Kasumi-1 (cell line): ENCODE data around the gene GNA14.
"Not testable (repeated sequence)": the region's sequence is repeated elsewhere in the genome, so short reads cannot be mapped to it uniquely, and the experiment has no call there.

Experiments
- DNase-seq, 2 experiments: peaks; one replicate each; lab custom pipeline; 2025; lab: John Stamatoyannopoulos, UW

GNA14 gene

DNA sequence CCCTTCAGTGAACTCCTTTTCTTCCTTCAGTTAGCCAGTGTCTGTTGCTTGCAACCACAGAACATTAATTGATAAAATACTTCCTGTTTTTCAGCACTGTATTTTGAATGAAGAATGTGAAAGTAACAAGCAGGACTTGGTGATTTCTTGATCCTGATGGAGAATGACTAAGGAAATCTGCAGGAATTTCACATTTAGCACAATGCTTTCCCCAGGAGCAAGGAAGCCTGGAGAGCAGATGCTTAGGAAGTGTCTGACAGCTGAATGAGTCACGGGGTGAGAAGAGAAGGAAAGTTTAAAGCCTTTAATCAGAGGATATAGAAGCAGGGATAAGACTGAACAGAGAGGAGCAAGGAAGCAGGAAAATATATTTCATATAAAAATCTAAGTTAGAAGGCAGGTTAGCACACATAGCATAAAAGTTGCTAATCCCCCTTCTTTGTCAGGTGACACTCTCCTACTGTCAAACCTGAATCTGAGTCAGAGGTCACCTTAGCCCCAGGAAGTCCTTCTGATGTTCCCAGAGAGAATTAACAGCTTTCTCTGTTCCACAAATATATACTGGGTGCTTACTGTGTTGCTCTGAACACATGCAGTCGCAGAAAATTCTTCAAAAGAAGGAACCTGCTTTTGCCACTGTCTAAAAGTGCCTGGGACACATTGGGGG, 59.7 kb downstream of the GNA14 start:
- DNase-seq, result peak; percentile 35 to 61

DNA sequence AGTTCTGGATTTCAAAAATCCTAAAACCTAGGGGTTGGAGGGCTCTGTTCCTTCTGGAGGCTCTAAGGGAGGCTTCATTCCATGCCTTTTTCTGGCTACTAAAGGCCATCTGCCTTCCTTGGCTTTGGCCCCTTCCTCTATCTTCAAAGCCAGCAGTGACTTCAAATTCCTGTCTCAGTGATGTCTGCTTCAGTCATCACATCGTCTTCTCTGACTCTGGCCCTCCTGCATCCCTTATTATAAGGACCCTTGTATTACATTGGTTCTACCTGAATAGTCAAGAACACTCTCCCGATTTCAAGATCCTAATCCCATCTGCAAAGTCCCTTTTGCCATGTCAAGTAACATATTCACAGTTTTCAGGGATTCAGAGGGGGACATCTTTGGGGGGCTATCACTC, 60.3 kb downstream of the GNA14 start:
- DNase-seq, result no peak

DNA sequence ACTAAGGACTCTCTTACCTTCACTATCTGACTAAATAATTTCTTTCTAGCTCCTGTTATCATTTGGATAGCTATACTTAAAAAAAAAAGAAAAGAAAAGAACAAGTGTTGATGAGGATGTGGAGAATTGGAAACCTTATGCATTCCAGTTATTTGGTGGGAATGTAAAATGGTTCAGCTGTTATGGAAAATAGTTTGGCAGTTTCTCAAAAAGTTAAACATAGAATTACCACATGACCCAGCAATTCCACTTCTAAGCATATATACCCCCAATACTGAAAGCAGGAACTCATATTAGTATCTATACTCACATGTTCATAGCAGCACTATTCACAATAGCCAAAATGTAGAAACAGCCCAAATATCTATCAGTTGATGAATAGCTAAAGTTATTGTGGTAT, 61.1 kb downstream of the GNA14 start:
- no peak for DNase-seq

DNA sequence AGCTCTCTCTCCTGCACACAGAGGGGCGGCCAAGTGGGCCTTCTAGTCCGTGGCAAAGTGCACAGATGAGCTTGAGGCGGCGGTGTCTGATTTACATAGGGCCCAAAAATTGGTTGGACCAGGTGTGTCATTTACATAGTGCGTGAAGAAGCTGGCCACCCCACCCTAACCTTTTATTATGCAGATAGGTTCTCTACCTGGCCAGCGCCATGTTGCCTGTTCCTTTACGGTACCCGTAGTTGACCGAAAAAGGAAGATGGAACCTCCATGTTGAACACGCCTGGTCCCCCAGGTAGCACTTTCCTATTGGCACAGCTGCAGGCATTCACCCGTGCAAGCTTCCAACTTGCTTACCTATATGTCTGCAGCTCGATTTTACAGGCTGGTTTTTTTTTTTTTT, 61.5 kb downstream of the GNA14 start:
- DNase-seq, result no peak

DNA sequence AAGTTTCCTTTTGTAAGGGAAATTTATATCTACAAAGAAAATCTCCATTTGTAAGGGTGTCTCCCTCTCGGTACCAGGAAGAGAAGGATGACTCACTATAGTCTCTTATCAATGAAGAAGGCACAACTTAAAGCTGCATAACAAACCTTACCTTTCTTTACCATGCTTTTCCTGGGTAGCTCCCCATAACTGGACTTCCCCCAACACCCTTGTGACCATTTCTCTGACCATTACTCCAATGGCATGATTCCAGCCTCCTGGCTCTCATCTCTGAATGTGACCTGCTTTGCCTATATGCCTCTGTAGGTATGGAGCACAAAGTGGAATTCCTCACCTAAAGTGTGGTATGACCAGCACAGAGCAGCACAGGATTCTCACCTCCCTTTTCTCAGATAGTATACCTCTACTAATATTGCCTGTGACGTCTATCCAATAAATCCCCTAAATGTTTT, 62.8 kb downstream of the GNA14 start:
- DNase-seq, result no peak

DNA sequence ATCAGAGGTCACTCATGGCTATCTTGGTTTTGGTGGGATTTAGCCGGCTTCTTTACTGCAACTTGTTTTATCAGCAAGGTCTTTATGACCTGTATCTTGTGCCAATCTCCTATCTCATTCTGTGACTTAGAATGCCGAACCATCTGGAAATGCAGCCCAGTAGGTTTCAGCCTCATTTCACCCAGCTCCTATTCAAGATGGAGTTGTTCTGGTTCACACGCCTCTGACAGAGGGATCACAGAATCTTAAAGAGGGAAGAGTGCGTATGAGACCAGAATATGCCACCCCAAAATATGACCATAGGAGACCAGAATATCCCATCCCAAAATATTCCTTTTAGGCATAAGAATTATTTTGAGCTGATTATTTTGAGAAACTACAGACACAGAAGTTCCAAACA, 63.2 kb downstream of the GNA14 start:
- DNase-seq, result not testable (repeated sequence)

DNA sequence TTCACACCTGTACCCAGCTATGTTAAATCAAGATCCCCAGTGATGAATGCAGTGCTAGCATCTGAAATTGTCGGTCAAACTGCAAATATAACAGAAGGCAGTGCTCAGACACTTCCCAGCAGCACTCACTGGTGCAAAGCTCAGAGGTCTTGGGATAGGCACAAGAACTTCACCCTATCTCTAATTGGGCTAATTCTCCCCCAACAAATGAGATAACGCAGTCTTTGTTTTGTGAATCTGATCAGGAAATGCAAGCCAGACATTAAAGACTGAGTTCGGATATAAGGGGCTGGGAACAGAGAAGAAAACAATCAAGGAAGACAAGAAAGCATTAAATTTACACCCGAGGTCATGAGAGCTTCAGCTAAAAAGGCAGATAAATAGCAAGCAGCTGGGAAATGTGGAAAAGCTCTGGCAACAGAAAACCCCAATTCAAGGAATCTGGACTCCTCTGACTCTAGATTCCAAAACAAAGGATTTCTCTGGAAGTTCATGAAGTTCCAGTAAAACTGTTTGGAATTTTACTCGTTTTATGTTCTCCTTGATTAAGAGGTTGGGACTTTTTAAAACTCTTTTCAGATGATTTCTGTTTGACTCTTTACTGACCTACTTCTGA, 65.1 kb downstream of the GNA14 start:
- no peak for DNase-seq

DNA sequence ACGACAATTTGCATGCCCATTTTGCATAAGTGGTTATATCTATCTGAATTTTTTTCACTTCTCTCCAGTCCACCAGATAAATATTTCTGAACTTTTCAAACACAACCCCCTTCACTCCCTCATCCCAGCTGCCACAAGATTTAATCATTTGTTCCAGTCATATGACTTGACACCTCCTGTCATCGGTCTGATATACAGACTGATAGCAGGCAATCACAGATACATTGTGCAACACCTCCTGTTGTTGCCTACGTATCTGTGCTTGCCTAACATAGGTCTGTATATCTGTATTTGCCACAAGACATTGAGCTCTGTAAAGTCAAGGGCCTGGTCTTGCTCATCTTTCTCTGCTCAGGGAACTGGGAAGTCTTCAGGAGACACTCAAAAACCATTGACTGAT, 65.6 kb downstream of the GNA14 start:
- no peak for DNase-seq

DNA sequence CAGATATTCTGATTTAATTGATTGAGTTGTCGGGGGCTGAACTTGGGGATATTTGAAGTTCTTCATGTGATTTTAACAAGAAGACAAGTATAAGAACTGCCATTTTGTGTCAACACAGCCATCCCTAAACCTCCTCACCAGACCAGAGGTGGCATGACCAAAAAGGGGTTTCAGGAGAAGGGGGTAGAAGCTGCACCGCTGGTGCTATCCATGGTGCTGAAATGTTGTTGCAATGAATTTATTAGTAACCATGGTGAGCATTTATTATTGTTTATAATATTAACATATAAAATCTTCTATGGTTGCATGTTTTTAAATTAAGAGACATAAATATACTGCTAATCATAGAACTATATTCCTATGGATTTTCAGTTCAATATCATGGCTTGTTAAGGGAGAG, 72.3 kb downstream of the GNA14 start:
- peak in 1 of 2 experiments; percentile 47 for DNase-seq

DNA sequence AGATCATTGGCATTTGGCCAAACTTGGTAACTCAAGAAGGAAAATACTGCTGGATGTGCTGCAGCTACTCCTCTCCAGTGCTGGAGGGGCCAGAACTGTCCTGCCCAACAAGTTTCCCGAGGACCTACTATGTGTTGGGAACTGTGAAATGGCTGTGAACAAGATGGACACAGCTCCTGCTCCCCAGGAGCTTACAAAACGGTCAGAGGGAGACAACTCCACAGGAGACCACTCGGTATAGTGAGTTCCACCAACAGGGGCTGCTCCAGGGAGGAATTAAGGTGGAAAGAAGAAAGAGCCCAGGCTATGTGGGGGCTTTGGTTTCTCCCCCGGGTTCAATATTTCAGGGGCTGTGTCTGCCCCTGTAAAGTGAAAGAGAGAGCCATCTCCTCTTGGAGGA, 78.8 kb downstream of the GNA14 start:
- DNase-seq, result no peak

DNA sequence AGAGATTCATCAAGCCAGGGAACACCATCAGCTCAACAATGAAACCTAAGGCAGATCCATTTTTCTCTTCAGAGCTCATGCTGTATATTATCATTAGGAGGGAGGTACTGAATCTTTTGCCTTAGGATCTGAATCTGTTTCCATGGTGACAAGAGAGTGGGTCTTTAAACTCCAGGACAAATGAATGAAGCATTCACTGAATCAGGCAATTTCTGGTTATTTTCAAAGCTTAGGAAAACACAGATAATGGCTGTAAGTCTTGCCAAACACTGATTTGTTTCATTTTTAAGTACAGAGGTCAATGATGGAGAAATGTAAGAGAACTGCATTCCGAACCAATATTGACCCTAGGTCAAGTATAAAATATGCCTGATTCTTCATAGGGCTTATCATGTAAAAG, 84.9 kb downstream of the GNA14 start:
- no peak for DNase-seq

DNA sequence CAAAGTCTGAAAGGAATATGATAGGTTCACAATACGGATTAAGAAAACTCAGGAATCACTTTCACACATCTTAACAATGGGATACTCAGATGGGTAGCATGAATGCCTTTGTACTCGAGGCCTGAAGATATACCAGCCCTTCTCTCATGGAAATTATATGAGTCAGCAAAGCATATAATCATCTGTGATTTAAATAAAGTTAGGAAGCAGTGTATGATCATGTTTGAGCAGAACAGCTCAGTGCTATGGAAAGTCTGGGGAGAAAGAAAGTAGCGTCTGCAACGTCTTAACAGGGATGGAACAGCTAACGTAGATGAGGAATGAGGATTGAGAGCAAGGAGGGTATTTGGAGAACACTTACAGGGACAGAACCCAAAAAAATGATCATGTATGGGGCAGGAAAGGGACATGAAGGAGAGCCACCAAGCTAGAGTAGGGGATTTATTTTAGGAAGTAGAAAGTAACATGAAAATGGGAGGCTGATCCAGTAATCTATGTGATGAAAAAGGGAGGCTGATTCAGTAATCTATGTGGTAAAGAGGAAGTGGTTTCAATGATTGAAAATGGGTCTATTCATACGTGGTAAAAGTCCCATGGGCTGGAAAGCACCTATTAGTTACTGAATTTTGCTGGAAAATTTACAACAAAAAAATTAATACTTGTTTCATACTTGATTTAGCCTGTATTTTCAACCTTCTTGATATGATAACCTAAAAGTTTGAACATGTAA, 85.9 kb downstream of the GNA14 start:
- peak; percentile 3 to 42 for DNase-seq

DNA sequence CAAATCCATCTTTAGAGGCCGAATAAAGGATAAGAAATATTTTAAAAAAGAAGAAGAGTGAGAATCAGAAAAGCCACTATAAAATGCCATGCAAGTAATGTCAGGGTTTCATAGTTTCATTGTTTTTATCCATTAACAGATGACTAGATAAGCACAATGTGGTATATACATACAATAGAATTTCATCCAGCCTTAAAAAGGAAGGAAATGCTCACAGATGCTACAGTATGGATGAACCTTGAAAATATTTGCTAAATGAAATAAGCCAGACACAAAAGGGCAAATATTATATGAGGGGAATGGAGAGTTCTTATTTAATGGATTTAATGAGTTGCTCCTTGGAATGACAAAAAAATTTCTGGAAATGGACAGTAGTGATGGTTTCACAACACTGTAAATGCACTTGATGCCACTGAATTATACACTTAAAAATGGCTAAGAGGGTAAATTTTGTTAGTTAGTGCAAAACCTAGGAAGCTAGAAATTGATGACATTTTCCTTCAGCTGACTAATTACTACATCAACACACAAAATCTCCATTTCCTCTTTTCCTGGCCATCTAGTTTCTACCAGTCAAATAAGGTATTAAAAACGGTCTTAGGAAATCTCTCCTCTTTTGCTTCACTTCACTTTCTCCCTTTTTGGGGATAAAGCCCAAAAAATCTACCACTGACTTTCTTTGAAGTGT, 86.6 kb downstream of the GNA14 start:
- DNase-seq, result no peak

DNA sequence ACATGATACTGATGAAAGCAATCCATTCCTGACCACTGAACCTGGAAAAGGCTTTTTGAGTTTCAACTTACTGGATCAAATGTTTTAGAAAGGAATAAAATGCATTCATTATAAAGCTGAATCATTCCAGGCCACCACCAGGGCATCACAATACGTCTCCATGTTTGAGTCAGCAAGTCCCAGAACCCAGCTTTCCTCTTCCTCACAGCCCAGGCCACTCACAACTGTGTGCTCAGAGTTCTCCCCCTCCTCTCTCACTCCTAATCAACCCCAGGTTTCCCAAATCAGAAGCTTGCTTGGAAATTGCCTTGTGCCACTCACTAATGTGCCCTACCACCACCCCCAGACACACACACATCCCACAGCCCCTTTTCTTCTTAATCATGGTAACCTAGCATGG, 91.7 kb downstream of the GNA14 start:
- DNase-seq, result no peak

DNA sequence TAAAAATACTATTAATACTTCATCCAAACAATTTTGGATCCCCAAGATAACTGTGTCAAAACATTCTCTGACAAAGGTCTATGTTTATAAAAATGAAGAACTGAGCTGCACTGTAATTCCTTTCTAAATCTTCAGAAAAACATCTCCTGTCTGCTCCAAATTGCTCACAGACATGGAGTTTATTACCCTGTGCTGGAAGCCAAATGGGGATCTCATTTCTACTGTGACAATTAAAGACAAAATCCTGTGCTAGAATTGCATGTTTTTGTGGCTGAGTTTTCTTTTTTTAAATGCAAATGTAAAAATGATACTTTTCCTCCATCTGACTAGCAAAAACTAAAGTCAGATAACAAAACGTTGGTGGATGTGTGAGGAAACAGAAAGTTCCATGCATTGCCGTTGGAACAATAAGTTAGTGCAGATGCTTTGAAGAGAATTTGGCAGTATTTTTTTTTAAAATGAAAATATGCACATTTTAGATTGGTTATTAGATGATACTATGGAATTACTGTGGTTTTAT, 93.5 kb downstream of the GNA14 start:
- no peak for DNase-seq

DNA sequence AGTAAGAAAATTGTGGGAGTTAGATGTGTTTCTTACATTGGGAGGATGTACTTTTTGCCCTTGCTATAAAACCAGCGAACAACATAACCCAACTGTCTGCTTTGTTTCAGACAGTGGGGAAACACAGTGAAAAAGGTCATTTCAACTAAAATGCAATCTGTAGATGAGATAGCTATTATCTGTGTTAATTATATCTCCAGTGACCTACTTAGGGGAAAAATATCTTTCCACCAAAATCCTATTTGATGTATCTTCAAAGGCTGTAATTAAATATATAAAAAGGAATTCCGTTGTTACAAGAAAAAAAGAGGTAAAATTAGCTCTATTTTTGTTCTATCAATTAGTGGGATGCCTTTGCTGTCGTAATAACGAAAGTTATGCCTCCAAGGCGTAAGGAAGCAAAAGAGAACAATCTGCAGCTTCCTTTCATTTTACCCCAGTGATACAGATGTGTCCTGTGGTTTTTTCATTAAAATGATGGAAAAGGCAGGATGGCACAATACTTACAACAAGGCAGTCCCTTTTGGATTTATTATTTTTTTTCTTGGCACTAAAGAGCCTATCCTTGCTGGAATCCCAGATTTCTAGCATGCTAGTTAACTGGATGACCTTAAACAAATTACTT, 100.9 kb downstream of the GNA14 start:
- no peak for DNase-seq

DNA sequence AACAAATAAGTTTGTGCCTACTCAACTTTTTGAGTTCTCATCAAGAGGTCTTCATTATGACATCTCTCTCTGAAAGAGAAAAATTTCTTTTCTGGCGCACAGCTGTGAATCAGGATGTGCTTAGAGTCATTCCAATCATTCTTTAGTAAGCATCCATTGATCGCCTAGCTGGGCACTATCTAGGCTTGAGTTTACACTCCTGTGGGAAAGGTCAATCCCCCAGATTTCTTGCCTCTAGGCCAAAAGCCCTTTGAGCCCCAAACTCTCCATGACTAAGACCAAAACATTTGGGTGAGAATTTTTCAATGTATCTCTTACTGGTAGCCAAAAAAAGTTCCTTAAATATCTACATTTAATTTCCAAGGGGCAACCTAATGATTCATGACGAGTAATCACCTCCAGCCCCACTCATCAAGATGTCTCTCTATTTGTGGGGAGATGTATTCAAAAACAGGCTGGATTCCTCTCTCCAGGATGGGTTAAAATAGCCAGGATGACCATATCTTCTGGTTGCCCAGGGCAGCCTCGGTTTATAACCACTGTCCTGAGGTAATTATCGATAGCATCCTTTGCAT, 101.7 kb downstream of the GNA14 start:
- DNase-seq, result no peak

DNA sequence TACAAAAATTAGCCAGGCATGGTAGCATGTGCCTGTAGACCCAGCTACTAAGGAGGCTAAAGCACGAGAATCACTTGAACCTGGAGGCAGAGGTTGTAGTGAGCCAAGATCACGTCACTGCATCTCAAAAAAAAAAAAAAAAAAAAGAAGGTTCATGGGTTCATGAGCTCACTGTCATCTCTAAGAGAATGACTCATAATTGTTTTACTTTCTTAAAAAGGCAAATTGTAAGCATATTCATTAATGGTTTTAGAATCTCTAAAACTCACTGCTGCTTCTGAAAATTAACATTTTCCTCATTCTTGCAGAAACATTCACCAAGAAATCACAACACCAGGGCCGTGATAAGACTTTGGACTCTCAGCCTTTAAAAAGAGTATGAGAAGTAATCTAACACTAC, 103.6 kb downstream of the GNA14 start:
- no peak for DNase-seq

DNA sequence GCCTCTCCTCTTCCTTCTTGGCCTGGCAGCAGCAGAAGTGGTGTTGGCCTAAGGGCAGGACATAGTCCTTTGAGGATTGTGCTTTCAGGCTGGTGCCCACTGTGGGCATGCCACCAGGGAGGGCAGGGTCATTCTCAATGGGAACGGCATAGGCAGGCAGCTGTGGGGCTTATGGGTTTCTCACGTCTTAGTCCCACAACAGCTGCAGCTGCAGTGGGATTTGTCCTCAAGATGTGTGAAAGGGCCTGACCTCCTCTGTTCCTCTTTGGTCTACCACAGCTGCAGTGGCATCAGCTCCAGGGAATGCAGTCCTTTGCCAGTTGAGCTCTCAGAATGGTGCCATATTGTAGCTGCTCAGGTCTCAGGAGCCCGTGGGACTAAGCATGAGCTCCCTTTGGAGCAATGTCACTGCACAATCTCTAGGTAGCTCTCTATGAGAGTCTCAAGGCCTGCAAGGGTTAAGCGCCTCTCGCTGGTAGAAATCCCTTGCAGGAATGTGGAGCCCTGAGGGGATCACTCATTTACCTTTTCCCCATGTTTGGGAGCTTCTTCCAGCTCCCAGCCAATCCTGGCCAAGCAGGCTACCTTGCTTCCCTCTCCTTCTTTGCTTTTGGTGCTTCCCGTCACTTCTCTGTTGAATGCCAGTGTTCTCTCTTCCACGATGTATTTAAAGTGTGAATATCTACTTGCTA, 104.8 kb downstream of the GNA14 start:
- no peak for DNase-seq

DNA sequence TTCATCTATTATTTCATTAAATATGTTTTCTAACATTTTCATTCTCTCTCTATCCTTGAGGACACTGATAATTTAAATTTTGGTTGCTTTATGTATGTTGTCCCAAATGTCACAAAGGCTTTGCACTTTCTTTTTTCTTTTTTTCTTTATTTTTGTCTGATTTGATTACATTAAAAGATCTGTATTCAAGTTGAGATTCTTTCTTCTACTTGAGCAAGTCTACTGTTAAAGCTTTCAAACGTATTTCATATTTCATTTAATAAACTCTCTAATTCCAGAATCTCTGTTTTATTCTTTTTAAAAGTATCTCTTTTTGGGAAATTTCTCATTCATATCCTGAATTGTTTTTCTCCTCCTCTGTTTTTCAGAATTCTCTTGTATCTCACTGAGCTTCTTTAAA, 106.5 kb downstream of the GNA14 start:
- DNase-seq, result no peak

DNA sequence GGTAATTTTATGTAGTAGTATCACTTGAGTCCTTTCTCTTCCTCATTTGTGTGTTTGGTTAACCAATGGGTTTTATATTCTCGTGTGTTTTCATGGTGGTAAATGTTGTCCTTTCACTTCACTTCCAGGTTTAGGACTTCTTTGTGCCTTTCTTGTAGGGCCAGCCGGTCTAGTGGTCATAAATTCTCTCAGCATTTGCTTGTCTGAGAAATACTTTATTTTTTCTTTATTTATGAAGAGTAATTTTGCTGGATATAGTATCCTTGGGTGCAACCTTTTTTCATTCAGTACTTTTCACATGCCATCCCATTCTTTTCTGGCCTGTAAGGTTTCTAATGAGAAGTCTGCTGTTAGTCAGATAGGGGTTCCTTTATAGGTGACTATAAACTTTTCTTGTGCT, 107.1 kb downstream of the GNA14 start:
- DNase-seq, result no peak
